Measurements from ENCODE around the gene DBET. TPM values are rescaled to one million over a fixed set of nuclear protein-coding genes. Genes with fewer than 3 reads are reported as not detected.
A peak's percentile ranks its signal among the peaks of the same experiment; 100 is the strongest.
"Not testable (repeated sequence)": the region's sequence is repeated elsewhere in the genome, so short reads cannot be mapped to it uniquely, and the experiment has no call there.

DBET gene
- total RNA-seq = not detected
- not detected for polyA plus RNA-seq
- long read RNA-seq, donor 1 = 0 reads
- long read RNA-seq, donor 2 = 0 reads

GRCh38 chr4:190064342-190064741 lies at the start of gene DBET:
DBET (plus strand) TSS chr4:190064502.
- H3K27me3 ChIP-seq (ENCODE audit: insufficient read depth in 3 of 3, low read length in 2 of 3); H3K4me3 ChIP-seq; ATAC-seq; H3K27ac ChIP-seq; intact Hi-C loops (cut with DNase I); DNase-seq; H3K36me3 ChIP-seq (ENCODE audit: insufficient read depth in 1 of 2, low read depth in 1 of 2); H3K4me1 ChIP-seq; H3K9me3 ChIP-seq: not testable (repeated sequence)
- 32 to 38% methylated on average over 2 of the region's 2 CpGs; no CpG with 5 or more reads in 1 of the 3 donors for WGBS, 3 donors

DNA sequence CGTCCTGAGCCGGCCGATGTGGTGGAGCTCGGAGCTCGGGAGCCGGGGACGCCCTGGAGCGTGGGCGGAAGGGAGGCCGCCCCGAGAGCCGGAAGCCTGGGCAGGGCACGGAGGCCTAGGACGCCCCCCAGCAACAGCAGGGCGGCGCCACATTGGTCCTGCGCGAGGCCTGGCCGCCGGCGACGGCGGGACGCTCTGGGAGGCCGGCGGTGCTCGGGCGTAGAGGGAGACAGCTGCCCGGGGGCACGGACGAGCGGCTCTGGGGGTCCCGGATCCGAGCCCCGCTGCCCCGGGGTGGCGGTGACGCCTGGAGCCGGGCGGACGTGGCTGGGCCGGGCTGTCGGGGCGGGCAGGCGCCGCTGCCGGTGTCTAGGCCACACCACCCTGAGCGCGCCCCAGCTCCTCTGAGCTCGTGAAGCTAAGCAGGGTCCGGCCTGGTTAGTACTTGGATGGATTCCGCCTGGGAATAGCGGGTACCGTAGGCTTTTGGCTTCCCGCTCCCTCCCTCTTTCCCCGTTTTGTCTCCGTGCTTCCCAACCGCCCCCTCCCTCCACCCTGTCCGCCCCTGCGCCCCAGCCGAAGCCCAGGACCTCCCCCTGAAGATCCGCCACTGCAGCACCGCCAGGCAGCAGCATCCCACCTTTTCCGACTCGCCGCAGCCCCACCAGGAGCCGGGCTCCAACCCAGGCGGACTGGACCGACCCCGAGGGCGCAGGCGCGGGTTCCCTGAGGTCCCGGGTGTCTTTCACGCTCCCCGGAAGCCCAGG lies 49.3 kb upstream of the DBET start:
- Histone ChIP-seq H3K36me3 (ENCODE audit: insufficient read depth in 1 of 2, low read depth in 1 of 2) (no peaks in the 10 kb centered on the region), H3K4me1 (no peaks in the 10 kb centered on the region), H3K4me3 (peak overlapping the region; percentile 42), H3K27ac (no peak overlapping the region), H3K27me3 (ENCODE audit: insufficient read depth in 3 of 3, low read length in 2 of 3) (peaks cover 0 to 57% (median 33%) of the 10 kb centered on the region in 3 donors), H3K9me3 (no peaks in the 10 kb centered on the region)
- ATAC-seq (no peak), DNase-seq (no peak)
- TF ChIP-seq CTCF (IDR thresholded peaks at IDR 0.05) = no peak
- WGBS, 3 donors = 8 to 18% (median 10%) methylated on average over 55 to 76 of the region's 76 CpGs
- intact Hi-C loops (cut with DNase I) = no loop called here

DNA sequence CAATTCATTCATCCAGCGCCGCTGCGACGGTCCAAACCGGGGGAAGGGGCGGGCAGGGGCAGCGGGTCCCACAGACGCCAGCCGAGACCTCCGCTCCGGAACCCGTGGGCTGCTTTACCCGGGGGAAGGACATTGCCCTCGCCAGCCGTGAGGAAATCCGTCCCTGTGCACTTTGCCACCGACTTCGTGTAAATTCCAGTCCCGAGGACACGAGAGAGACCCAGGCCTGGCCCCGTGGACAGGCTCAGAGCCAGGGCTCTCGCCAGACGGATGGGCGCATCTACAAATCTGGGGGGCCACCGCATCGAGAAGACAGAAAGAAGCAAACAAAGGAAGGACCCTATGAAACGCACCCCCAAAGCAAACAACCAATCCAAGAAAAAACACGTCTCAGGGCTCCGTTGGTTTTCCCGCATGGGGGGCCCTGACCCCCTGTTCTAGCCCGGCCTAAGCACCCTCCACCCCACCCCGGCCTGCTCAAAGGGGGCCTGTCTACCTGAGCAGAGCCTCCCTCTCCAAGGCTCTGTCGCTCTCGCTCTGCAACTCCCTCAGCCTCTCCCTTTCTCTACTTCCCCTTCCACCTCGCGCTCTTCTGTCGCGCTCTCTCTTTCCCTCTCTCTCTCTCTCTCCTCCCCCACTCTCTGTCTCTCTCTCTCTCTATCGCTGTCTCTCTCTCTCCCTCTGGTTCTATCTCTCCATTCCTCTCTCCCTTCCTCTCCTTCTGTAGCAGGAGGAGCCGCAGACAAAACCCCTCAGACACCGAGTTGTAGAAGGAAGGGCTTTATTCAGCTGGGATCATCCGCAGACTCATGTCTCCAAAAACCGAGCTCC lies 48.5 kb upstream of the DBET start:
- WGBS, 3 donors = 7 to 8% (median 8%) methylated on average over 38 to 43 of the region's 43 CpGs
- H3K9me3 ChIP-seq = no peaks in the 10 kb centered on the region
- no peak overlapping the region for H3K4me3 ChIP-seq
- intact Hi-C loops (cut with DNase I) = no loop called here
- H3K27me3 ChIP-seq (ENCODE audit: insufficient read depth in 3 of 3, low read length in 2 of 3) = peaks cover 0 to 59% (median 38%) of the 10 kb centered on the region in 3 donors
- DNase-seq (no peak), ATAC-seq (no peak)
- TF ChIP-seq CTCF (IDR thresholded peaks at IDR 0.05) = no peak
- H3K36me3 ChIP-seq (ENCODE audit: insufficient read depth in 1 of 2, low read depth in 1 of 2) = no peaks in the 10 kb centered on the region
- no peak overlapping the region for H3K27ac ChIP-seq
- H3K4me1 ChIP-seq = no peaks in the 10 kb centered on the region

GRCh38 chr4:190016369-190017289 lies 47.7 kb upstream of the DBET start:
- intact Hi-C loops (cut with DNase I) = no loop called here
- no peak for TF ChIP-seq CTCF (IDR thresholded peaks at IDR 0.05)
- no peak for DNase-seq
- WGBS, 3 donors = 14 to 19% (median 15%) methylated on average over 41 to 43 of the region's 43 CpGs
- no peaks in the 10 kb centered on the region for H3K9me3 ChIP-seq
- ATAC-seq = no peak
- no peaks in the 10 kb centered on the region for H3K4me1 ChIP-seq
- no peaks in the 10 kb centered on the region for H3K36me3 ChIP-seq (ENCODE audit: insufficient read depth in 1 of 2, low read depth in 1 of 2)
- peak overlapping the region; percentile 18 for H3K4me3 ChIP-seq
- H3K27me3 ChIP-seq (ENCODE audit: insufficient read depth in 3 of 3, low read length in 2 of 3) = peaks cover 0 to 65% (median 42%) of the 10 kb centered on the region in 3 donors
- no peak overlapping the region for H3K27ac ChIP-seq

All from psoas muscle (tissue), 8 donors.